HG03060 (cell line): ENCODE results near the gene RAP1A.
"Not testable (repeated sequence)": the region's sequence is repeated elsewhere in the genome, so short reads cannot be mapped to it uniquely, and the experiment has no call there.

ENCODE experiments used
- ATAC-seq: cut with Tn5 transposase; IDR thresholded peaks from one replicate; pipeline ENCODE4 v1.9.1; 2021; ENCODE audit warnings: low read depth, moderate number of reproducible peaks; ENCODE audit not compliant: unreplicated experiment

The RAP1A gene

GRCh38 chr1:111660204-111661150, 40.9 kb downstream of the RAP1A start:
- no peak for ATAC-seq

DNA sequence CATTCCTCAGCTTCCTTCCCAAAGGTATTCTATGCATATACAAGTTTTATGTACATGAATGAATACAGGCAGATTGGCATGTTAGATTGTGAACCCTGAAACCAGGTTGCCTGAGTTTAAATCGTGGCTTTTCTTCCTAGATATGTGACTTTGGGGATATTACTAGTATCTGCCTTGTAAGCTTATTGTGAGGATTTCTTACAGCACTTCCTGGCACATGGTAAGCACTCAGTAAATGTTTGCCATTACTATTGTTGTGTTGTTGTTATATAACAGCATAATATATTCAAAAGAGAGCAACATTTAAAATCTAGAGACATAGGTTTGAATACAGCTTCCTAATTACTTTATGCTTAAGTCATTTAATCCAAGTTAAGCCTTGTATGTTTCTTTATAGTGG, 45.1 kb downstream of the RAP1A start:
- ATAC-seq = no peak

DNA sequence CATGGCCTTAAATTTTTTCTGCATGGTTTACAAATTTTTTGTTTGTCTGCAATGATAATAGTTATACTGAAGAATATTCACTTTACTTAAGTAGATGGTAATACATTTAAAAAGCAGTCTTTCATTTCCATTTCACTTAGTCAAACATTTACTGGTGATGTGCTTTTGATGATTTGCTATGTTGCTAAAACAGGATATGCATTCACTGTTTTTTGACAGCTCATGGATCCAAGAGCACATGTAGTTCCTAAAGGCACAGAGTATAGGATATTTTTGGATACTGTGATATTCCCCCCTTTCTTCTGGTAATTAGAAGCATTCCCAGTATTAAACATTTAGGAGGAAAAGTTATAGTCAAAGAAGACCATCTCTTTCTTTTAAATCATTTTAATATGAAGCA, 45.9 kb downstream of the RAP1A start:
- no peak for ATAC-seq

DNA sequence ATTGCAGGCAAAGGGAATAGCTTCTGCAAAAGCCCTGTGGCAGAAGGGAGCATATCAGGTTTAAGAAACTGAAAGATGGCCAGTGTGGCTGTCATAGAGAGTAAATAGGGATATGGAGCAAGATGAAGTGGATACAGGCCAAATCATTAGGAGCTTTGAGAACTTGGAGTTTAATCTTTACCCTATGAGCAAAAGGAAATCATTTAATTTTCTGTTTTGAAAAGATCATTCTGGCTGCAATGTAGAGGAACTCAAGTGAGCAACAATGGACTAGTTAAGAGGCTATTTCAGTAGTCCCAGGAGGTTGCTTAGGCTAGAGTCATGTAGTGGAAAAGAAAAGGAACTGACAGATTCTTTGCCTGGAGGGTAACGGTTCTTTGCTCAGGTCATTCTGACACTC, 47.2 kb downstream of the RAP1A start:
- no peak for ATAC-seq

- ATAC-seq = no peak
Measured at GRCh38 chr1:111669268-111669667, 49.7 kb downstream of the RAP1A start.

DNA sequence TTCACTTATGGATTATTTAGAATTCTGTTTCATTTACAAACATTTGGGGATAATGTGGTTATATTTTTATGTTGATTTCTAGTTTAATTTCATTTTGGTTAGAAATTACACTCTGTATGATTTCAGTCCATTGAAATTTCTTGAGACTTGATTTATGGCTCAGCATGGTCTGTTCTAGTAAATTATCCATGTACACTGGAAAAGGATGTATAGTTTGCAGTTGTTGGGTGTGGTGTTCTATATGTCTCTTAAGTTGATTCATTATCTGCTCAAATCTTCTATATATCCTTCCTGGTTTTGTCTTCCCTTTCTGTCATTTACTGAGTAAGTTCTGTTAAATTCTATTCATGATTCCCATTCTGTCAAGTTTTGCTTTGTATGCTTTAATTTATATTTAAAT, 52.3 kb downstream of the RAP1A start:
- no peak for ATAC-seq

DNA sequence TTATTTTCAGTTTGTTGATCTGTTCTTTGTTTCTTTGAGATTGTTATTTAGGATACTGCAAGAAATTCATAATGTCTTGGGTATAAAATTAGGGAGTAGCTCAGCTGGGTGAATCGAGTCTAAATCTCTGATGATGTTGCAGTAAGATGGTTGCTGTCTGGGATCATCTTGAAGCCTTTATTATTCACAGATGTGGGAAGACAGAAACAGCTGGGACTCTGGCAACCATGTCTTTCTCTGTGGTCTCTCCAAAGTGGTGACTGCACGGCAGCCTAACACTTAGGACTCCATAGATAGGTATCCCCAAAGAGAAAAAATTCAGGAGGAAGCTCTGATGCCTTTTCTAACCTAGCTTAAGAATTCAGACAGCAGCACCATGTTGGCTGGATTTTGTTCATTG, 52.7 kb downstream of the RAP1A start:
- no peak for ATAC-seq

DNA sequence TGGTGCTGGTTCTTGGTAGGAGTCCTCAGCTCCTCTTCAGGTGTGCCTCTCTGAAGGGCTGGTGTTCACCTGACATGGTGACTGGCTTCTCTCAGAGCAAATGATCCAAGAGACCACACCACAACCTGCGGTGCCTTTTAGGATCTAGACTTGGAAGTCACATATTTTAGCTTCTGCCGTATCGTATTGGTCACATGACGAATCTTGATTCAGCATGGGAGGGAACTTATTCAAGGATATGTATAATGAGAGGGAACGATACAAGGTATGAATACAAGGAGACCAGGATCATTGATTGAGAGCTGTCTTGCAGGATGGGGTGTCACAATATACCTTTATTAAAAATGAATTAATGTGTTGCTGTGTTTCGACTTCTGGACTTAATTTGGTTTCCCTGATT, 58.0 kb downstream of the RAP1A start:
- no peak for ATAC-seq

DNA sequence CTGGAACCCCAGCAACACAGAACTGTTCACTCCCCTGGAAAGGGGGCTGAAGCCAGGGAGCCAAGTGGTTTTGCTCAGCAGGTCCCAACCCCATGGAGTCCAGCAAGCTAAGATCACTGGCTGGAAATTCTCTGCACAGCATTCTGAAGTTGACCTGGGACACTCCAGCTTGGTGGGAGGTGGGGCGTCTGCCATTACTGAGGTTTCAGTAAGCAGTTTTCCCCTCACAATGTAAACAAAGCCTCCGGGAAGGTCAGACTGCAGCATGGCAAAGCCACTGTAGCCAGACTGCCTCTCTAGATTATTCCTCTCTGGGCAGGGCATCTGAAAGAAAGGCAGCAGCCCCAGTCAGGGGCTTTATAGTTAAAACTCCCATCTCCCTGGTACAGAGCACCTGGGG, 60.0 kb downstream of the RAP1A start:
- ATAC-seq = no peak

GRCh38 chr1:111680212-111680800, 60.7 kb downstream of the RAP1A start:
- ATAC-seq = not testable (repeated sequence)

DNA sequence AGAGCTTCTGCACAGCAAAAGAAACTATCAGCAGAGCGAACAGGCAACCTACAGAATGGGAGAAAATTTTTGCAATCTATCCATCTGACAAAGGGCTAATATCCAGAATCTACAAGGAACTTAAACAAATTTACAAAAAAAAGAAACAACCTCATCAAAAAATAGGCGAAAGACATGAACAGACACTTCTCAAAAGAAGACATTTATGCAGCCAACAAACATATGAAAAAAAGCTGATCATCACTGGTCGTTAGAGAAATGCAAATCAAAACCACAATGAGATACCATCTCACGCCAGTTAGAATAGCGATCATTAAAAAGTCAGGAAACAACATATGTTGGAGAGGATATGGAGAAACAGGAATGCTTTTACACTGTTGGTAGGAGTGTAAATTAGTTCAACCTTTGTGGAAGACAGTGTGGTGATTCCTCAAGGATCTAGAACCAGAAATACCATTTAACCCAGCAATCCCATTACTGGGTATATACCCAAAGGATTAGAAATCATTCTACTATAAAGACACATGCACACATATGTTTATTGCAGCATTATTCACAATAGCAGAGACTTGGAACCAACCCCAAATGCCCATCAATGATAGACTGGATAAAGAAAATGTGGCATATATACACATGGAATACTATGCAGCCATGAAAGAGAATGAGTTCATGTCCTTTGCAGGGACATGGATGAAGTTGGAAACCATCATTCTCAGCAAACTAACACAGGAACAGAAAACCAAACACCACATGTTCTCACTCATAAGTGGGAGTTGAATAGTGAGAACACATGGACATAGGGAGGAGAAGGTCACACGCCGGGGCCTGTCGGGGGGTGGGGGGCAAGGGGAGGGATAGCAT, 65.9 kb downstream of the RAP1A start:
- ATAC-seq = not testable (repeated sequence)

DNA sequence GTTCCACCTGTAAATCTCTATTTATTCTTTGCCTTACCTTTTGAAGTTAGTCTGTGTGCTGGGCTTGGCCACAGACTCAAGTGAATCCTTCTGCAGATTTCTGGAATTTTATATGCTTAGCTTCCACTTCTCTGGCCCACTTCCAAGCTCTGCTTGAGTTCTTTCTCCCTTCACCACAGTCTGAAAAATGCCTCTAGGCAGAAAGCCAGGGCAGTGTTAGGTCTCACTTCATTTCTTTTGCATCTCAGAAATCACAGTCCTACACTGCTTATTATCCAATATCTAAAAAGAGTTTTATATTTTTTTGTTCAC, 70.7 kb downstream of the RAP1A start:
- no peak for ATAC-seq

DNA sequence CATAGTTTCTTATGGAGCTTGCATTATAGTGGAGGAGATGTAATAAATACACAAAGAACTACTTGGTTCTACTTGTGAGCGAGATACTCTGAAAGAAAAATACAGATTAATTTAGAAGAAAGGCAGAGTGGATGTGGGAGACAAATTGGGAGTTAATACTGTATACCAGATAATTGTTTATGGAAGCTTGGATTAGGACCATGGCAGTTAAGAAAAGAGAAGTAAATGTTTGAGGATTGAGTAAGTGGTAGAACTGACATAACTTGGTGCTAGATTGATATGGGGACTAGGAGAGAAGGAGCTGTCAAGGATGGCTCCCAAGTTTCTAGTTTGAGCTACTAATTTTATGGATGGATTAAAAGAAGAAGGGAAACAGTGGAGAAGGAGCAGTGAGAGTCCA, 72.3 kb downstream of the RAP1A start:
- no peak for ATAC-seq

- ATAC-seq = no peak
Measured at GRCh38 chr1:111695801-111696200, 76.2 kb downstream of the RAP1A start.

- no peak for ATAC-seq
Measured at GRCh38 chr1:111696330-111696729, 76.7 kb downstream of the RAP1A start.

GRCh38 chr1:111699268-111699667, 79.7 kb downstream of the RAP1A start:
- no peak for ATAC-seq

GRCh38 chr1:111702504-111703050, 83.0 kb downstream of the RAP1A start:
- no peak for ATAC-seq

GRCh38 chr1:111704240-111704639, 84.7 kb downstream of the RAP1A start:
- no peak for ATAC-seq

DNA sequence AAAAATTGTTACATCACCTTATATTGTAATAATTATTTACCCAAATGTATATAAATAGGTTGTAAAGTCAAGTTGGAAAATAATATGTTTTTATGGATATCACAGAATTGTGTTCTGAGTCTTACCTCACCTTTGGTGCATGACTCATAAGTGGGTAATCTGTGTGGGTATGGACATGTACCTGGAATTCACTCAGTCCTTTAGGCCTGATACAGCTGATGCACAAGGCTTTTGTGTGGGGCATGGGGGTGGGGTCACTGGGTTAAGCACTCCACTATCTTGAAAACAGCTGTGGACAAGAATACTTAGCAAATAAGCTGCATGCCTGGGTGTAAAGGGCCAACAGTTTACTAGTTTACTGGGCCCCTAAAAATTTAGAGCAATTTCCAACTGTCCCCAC, 85.2 kb downstream of the RAP1A start:
- no peak for ATAC-seq

DNA sequence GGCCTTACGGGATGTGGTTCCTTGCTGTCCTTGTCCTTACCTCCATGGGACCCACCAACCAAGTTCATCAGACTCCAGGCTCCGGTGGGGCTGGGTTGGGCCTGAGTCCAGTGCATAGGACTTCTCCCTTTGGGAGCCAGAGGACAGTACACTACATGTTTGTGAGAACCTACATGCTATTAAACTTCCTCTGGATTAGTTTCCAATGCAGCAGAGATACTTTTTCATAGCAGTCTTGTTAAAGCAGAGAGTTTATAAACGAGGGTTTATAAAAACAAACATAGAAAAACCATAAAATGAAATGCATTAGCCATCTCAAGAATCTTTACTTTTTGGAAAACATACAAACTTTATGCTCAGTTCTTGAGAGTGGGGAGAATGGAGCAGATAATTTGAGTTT, 86.3 kb downstream of the RAP1A start:
- ATAC-seq = no peak

- ATAC-seq = no peak
Measured at GRCh38 chr1:111706921-111707320, 87.3 kb downstream of the RAP1A start.
